HUES48 (cell line): ENCODE measurements around the gene UPK1A.

ENCODE experiments used
- H3K27ac ChIP-seq: one replicate; pipeline ENCODE4 v1.7.0; 2013; ENCODE audit warnings: low read depth, low read length, inconsistent platforms
- H3K27me3 ChIP-seq: 2 replicates; pipeline ENCODE4 v1.6.1; 2013; ENCODE audit warnings: mild to moderate bottlenecking, low read length; ENCODE audit not compliant: control insufficient read depth, insufficient read depth
- H3K36me3 ChIP-seq: 2 replicates; pipeline ENCODE4 v1.6.1; 2013; ENCODE audit warnings: low read length; ENCODE audit not compliant: control insufficient read depth, insufficient read depth
- H3K4me1 ChIP-seq: 2 replicates; pipeline ENCODE4 v1.6.1; 2013; ENCODE audit warnings: mild to moderate bottlenecking, low read length; ENCODE audit not compliant: control insufficient read depth, insufficient read depth
- H3K4me3 ChIP-seq: 2 replicates; pipeline ENCODE4 v1.5.1; 2013; ENCODE audit warnings: mild to moderate bottlenecking, low read depth, low read length
- H3K9ac ChIP-seq: 2 replicates; pipeline ENCODE4 v1.6.1; 2013; ENCODE audit warnings: mild to moderate bottlenecking, low read depth, low read length, moderate library complexity
- H3K9me3 ChIP-seq: 2 replicates; pipeline ENCODE4 v1.6.1; 2013; ENCODE audit warnings: low read length; ENCODE audit not compliant: control insufficient read depth, insufficient read depth

The UPK1A gene

GRCh38 chr19:35693422-35693821, 27.1 kb downstream of the UPK1A start:
- no peaks in the 10 kb centered on the region for H3K36me3 ChIP-seq
- H3K9ac ChIP-seq: no peak overlapping the region
- H3K4me3 ChIP-seq: no peak overlapping the region
- H3K4me1 ChIP-seq: no peaks in the 10 kb centered on the region
- no peaks in the 10 kb centered on the region for H3K27me3 ChIP-seq
- H3K27ac ChIP-seq: no peak overlapping the region
- no peaks in the 10 kb centered on the region for H3K9me3 ChIP-seq

- Histone ChIP-seq H3K9ac (no peak overlapping the region), H3K27me3 (no peaks in the 10 kb centered on the region), H3K27ac (no peak overlapping the region)
Measured at GRCh38 chr19:35693835-35694599, 27.7 kb downstream of the UPK1A start.

GRCh38 chr19:35695895-35696422, 29.6 kb downstream of the UPK1A start:
- H3K36me3 ChIP-seq: no peaks in the 10 kb centered on the region
- H3K27ac ChIP-seq: no peak overlapping the region
- H3K27me3 ChIP-seq: no peaks in the 10 kb centered on the region
- no peak overlapping the region for H3K4me3 ChIP-seq
- no peaks in the 10 kb centered on the region for H3K9me3 ChIP-seq
- H3K4me1 ChIP-seq: no peaks in the 10 kb centered on the region
- H3K9ac ChIP-seq: no peak overlapping the region

More at GRCh38 chr19:35693835-35694599, 27.7 kb downstream of the UPK1A start:
- Histone ChIP-seq H3K4me1 (no peaks in the 10 kb centered on the region), H3K9me3 (no peaks in the 10 kb centered on the region), H3K36me3 (no peaks in the 10 kb centered on the region), H3K4me3 (no peak overlapping the region)

- Histone ChIP-seq H3K36me3 (no peaks in the 10 kb centered on the region), H3K4me3 (no peak overlapping the region), H3K9ac (no peak overlapping the region), H3K27ac (no peak overlapping the region), H3K4me1 (no peaks in the 10 kb centered on the region), H3K9me3 (no peaks in the 10 kb centered on the region), H3K27me3 (no peaks in the 10 kb centered on the region)
Measured at GRCh38 chr19:35696835-35697234, 30.5 kb downstream of the UPK1A start.

- H3K9ac ChIP-seq: no peak overlapping the region
- H3K27me3 ChIP-seq: peaks cover 19% of the 10 kb centered on the region
- H3K4me3 ChIP-seq: peak overlapping the region; percentile 75
- H3K27ac ChIP-seq: peak overlapping the region; percentile 28
- no peaks in the 10 kb centered on the region for H3K9me3 ChIP-seq
- no peaks in the 10 kb centered on the region for H3K36me3 ChIP-seq
- H3K4me1 ChIP-seq: 0 out of 2 replicates have a peak, but pooled peaks cover 3% of the 10 kb centered on the region
Measured at GRCh38 chr19:35702223-35703012, 36.1 kb downstream of the UPK1A start.

DNA sequence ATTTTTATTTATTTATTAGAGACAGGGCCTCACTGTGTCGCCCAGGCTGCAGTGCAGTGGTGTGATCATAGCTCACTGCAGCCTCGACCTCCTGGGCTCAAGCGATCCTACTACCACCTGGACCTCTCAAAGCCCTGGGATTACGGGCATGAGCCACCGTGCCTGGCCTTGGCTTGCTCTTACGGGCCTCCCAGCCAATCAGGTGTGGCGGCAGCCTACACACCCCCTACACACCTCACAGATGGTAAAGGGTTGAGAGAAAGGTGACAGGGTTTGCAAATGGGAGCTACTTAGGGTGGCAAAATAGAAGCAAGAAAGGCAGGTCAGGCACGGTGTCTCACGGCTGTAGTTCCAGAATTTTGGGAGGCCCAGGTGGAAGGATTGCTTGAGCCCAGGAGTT, 37.0 kb downstream of the UPK1A start:
- Histone ChIP-seq H3K27ac (no peak overlapping the region), H3K9ac (no peak overlapping the region), H3K36me3 (no peaks in the 10 kb centered on the region), H3K4me3 (no peak overlapping the region), H3K9me3 (no peaks in the 10 kb centered on the region), H3K27me3 (peaks cover 19% of the 10 kb centered on the region), H3K4me1 (0 out of 2 replicates have a peak, but pooled peaks cover 3% of the 10 kb centered on the region)

GRCh38 chr19:35704218-35704617, 37.9 kb downstream of the UPK1A start, which contains the start of gene ZBTB32:
Gene ZBTB32, plus strand, starts transcription at chr19:35704558. Its CDS starts 10,069 bp downstream, at chr19:35714627.
- Histone ChIP-seq H3K36me3 (no peaks in the 10 kb centered on the region), H3K27me3 (peaks cover 19% of the 10 kb centered on the region), H3K27ac (no peak within 1 kb of the TSS), H3K9me3 (no peaks in the 10 kb centered on the region), H3K4me3 (no peak within 1 kb of the TSS), H3K4me1 (0 out of 2 replicates have a peak, but pooled peaks cover 3% of the 10 kb centered on the region), H3K9ac (no peak within 1 kb of the TSS)

DNA sequence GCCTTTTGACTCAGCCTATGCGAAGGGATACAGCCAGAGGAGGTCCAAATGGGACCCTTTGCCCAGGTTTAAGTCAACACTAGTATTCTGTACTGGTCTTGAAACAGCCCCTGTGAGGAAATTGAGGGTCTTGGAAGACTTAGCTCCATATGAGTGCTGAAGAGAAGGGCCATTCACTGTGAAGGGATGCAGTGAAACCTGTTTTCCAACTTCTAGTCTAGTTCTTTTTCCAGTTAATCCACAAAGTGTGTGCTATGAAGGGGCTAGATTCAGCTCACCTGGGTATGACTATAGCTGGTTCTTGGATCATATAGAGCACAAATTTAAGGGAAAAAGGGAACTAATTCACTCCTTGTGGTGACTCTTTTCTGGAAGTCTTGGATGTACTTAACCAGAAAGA, 42.1 kb downstream of the UPK1A start:
- Histone ChIP-seq H3K27me3 (peaks cover 16% of the 10 kb centered on the region), H3K36me3 (no peaks in the 10 kb centered on the region; the same call in 1 of the 2 replicates), H3K27ac (no peak overlapping the region), H3K4me1 (peaks cover 11% of the 10 kb centered on the region), H3K9ac (no peak overlapping the region), H3K9me3 (no peaks in the 10 kb centered on the region), H3K4me3 (no peak overlapping the region)

GRCh38 chr19:35710784-35711723, 44.7 kb downstream of the UPK1A start:
- Histone ChIP-seq H3K9ac (no peak overlapping the region), H3K9me3 (no peaks in the 10 kb centered on the region), H3K27me3 (no peaks in the 10 kb centered on the region), H3K36me3 (no peaks in the 10 kb centered on the region; the same call in 1 of the 2 replicates), H3K27ac (no peak overlapping the region), H3K4me3 (no peak overlapping the region), H3K4me1 (peaks cover 27% of the 10 kb centered on the region)
